Gastrocnemius medialis (tissue), 4 donors: Measurements from ENCODE around the gene ASIC4. TPM values are rescaled to one million over a fixed set of nuclear protein-coding genes. Genes with fewer than 3 reads are reported as not detected.
A peak's percentile ranks its signal among the peaks of the same experiment; 100 is the strongest.

Experiments
- ATAC-seq, 2 donors: fragments of 150-250 bp; one replicate each; pipeline ENCODE4 v1.9.1; 2016
- DNase-seq, 2 donors: peaks; one replicate each; pipeline ENCODE4 v3.0.0-alpha.2; 2019
- H3K27ac ChIP-seq, 4 donors: fragments of 200-600 bp; sonication (generic); 1 replicate in 1 of 4; 2 replicates in 3 of 4; pipeline ENCODE4 v1.5.1; 2016 to 2018; ENCODE audit warnings: mild to moderate bottlenecking in 2 of 4, moderate library complexity in 1 of 4
- H3K27me3 ChIP-seq, 3 donors: fragments of 200-600 bp; sonication (generic) in 2 of 3; 1 replicate in 1 of 3; 2 replicates in 2 of 3; pipeline versions ENCODE4 v1.5.1 to v1.6.0; 2016 to 2019; ENCODE audit warnings: mild to moderate bottlenecking in 1 of 3, moderate library complexity in 1 of 3
- H3K36me3 ChIP-seq, 2 donors: fragments of 200-600 bp; sonication (generic) in 1 of 2; one replicate each; pipeline ENCODE4 v1.5.1; 2017 to 2018
- H3K4me1 ChIP-seq, 2 donors: fragments of 200-600 bp; sonication (generic) in 1 of 2; one replicate each; pipeline ENCODE4 v1.5.1; 2016 to 2017; ENCODE audit warnings: mild to moderate bottlenecking in 2 of 2
- H3K4me3 ChIP-seq, 4 donors: fragments of 200-600 bp; sonication (generic) in 3 of 4; 1 replicate in 1 of 4; 2 replicates in 3 of 4; pipeline ENCODE4 v1.5.1; 2016 to 2019; ENCODE audit warnings: mild to moderate bottlenecking in 2 of 4
- H3K9me3 ChIP-seq, 3 donors: fragments of 200-600 bp; sonication (generic) in 2 of 3; 1 replicate in 1 of 3; 2 replicates in 2 of 3; pipeline ENCODE4 v1.5.1; 2016 to 2019
- CTCF ChIP-seq, 5 experiments: fragments of 450-650 bp in 3 of 5; fragments of 200-600 bp in 2 of 5; sonication (generic) in 2 of 5; IDR thresholded peaks in 4 of 5; conservative IDR thresholded peaks in 1 of 5; 1 replicate in 4 of 5; 2 replicates in 1 of 5; pipeline ENCODE4 v1.5.1; 2016 to 2019; ENCODE audit warnings: antibody characterized with exemption in 5 of 5, mild to moderate bottlenecking in 3 of 5, moderate library complexity in 3 of 5
- POLR2A ChIP-seq, 2 donors: fragments of 450-650 bp; IDR thresholded peaks; one replicate each; pipeline ENCODE4 v1.6.1; 2017; ENCODE audit warnings: antibody characterized with exemption in 2 of 2, mild to moderate bottlenecking in 2 of 2, moderate library complexity in 2 of 2
- in situ Hi-C, 4 donors: fragments of 200-750 bp; cut with MboI; loops; one replicate each; pipeline versions ENCODE4 v1.15.0 to v1.8.0; 2017; ENCODE audit warnings: low sequenced_read_pairs in 4 of 4
- intact Hi-C: fragments of 100-400 bp; cut with DNase I; formaldehyde crosslinking; loops from one replicate; pipeline ENCODE4 v1.15.1; 2023; ENCODE audit warnings: low total_unique reads
- total RNA-seq, 4 donors: library from RNA; depleted of rRNA; stranded (reverse); fragments of >200 nt; gene quantifications; one replicate each; pipeline versions ENCODE4 v1.1.0 to v1.2.3, GENCODE V29; 2016

ASIC4 gene
- total RNA-seq, 4 donors from 2014 or later, result 0.11 TPM; not detected in 3

GRCh38 chr2:219526320-219527075 is 12.2 kb downstream of the ASIC4 start:
- H3K4me1 ChIP-seq, result peaks cover 3 to 6% of the 10 kb centered on the region in 2 donors
- no peak for TF ChIP-seq POLR2A (IDR thresholded peaks at IDR 0.05)
- TF ChIP-seq CTCF (IDR thresholded peaks at IDR 0.05 in 4 of 5, conservative IDR thresholded peaks at IDR 0.05 in 1 of 5), result no peak
- no peak overlapping the region for H3K27ac ChIP-seq
- intact Hi-C loops, result no loop called here
- no peak overlapping the region for H3K4me3 ChIP-seq
- no peaks in the 10 kb centered on the region for H3K9me3 ChIP-seq
- no peak for ATAC-seq
- in situ Hi-C loops, result loop anchor here (5.0 to 25.0 kb wide), 4 partner anchors 34 to 239 kb away; partner anchors contain the start of gene DNAJB2 (in 1 of the 4)
- peaks cover 23 to 34% (median 25%) of the 10 kb centered on the region in 3 donors for H3K27me3 ChIP-seq
- H3K36me3 ChIP-seq, result no peaks in the 10 kb centered on the region
- DNase-seq, result no peak

- Histone ChIP-seq H3K36me3 (no peaks in the 10 kb centered on the region), H3K4me1 (peaks cover 3 to 6% of the 10 kb centered on the region in 2 donors), H3K27me3 (peaks cover 21 to 31% (median 23%) of the 10 kb centered on the region in 3 donors), H3K9me3 (no peaks in the 10 kb centered on the region), H3K4me3 (no peak overlapping the region), H3K27ac (no peak overlapping the region)
- in situ Hi-C loops, result loop anchor here (5.0 to 25.0 kb wide), 4 partner anchors 35 to 240 kb away; partner anchors contain the start of gene DNAJB2 (in 1 of the 4)
- ATAC-seq (no peak), DNase-seq (no peak)
- intact Hi-C loops, result no loop called here
- no peak for TF ChIP-seq POLR2A (IDR thresholded peaks at IDR 0.05)
- TF ChIP-seq CTCF (IDR thresholded peaks at IDR 0.05 in 4 of 5, conservative IDR thresholded peaks at IDR 0.05 in 1 of 5), result no peak
Observed at GRCh38 chr2:219527076-219527394, 12.8 kb downstream of the ASIC4 start.

GRCh38 chr2:219527472-219527871 is 13.2 kb downstream of the ASIC4 start:
- no peak for DNase-seq
- no peak overlapping the region for H3K27ac ChIP-seq
- H3K36me3 ChIP-seq, result no peaks in the 10 kb centered on the region
- no peaks in the 10 kb centered on the region for H3K9me3 ChIP-seq
- TF ChIP-seq POLR2A (IDR thresholded peaks at IDR 0.05) (no peak), CTCF (IDR thresholded peaks at IDR 0.05 in 4 of 5, conservative IDR thresholded peaks at IDR 0.05 in 1 of 5) (no peak)
- no peak overlapping the region for H3K4me3 ChIP-seq
- H3K4me1 ChIP-seq, result peaks cover 2 to 3% of the 10 kb centered on the region in 2 donors
- intact Hi-C loops, result no loop called here
- ATAC-seq, result no peak
- H3K27me3 ChIP-seq, result peaks cover 17 to 29% (median 19%) of the 10 kb centered on the region in 3 donors
- in situ Hi-C loops, result loop anchor here (5.0 to 25.0 kb wide), 4 partner anchors 35 to 240 kb away; partner anchors contain the start of gene DNAJB2 (in 1 of the 4)

GRCh38 chr2:219530048-219530963 is 16.0 kb downstream of the ASIC4 start:
- intact Hi-C loops (loop anchor here (1.0 to 10.0 kb wide), 6 partner anchors 21 to 236 kb away; no protein-coding TSS in a partner anchor), in situ Hi-C loops (loop anchor here in 3 of 4 donors (5.0 to 25.0 kb wide), 3 partner anchors 114 to 243 kb away; partner anchors contain the start of gene DNAJB2 (in 1 of the 3))
- Histone ChIP-seq H3K4me1 (no peaks in the 10 kb centered on the region), H3K27ac (no peak overlapping the region), H3K27me3 (peaks cover 0 to 2% (median 0%) of the 10 kb centered on the region in 3 donors), H3K36me3 (no peaks in the 10 kb centered on the region), H3K9me3 (no peaks in the 10 kb centered on the region), H3K4me3 (peak overlapping the region in 1 of 4 donors; percentile 40)
- TF ChIP-seq POLR2A (IDR thresholded peaks at IDR 0.05) (no peak), CTCF (IDR thresholded peaks at IDR 0.05 in 4 of 5, conservative IDR thresholded peaks at IDR 0.05 in 1 of 5) (peak; percentile 97 to 99 (median 98))
- DNase-seq (peak; percentile 74 to 76), ATAC-seq (peak; percentile 91 to 96)
